HepG2 (cell line): ENCODE measurements around the gene WIF1. TPM values are rescaled to one million over a fixed set of nuclear protein-coding genes. Genes with fewer than 3 reads are reported as not detected.

Experiments used
- NCOR1 ChIP-seq: fragments of 200-600 bp; sonication (generic); IDR thresholded peaks from 2 replicates; pipeline ENCODE4 v1.7.0; 2017; ENCODE audit warnings: antibody characterized with exemption, low read length, borderline replicate concordance
- ZBTB21 ChIP-seq: sonication (generic); formaldehyde crosslinking; IDR thresholded peaks from 2 replicates; pipeline ENCODE4 v1.4.0; 2020; ENCODE audit warnings: missing genetic modification reagents
- ZNF30 ChIP-seq: sonication (generic); formaldehyde crosslinking; IDR thresholded peaks from 2 replicates; pipeline ENCODE4 v1.5.0; 2020; ENCODE audit warnings: mild to moderate bottlenecking, missing genetic modification reagents
- ZNF441 ChIP-seq: sonication (generic); formaldehyde crosslinking; IDR thresholded peaks from 2 replicates; pipeline ENCODE4 v1.7.0; 2021; ENCODE audit warnings: missing genetic modification reagents, borderline replicate concordance
- polyA plus RNA-seq, 8 experiments: library from polyadenylated mRNA; depleted of rRNA in 3 of 8; stranded (reverse) in 7 of 8; unstranded in 1 of 8; fragments of >200 nt; fragmentation: Illumina TruSeq in 4 of 8; extraction: Trizol in 4 of 8; gene quantifications; 2 replicates each; pipeline versions ENCODE4 v1.2.1 to v1.2.3, GENCODE V29; 2011 to 2016; ENCODE audit warnings: low read depth in 4 of 8, missing spikeins in 1 of 8, mixed read lengths in 1 of 8; ENCODE audit not compliant: insufficient read depth in 1 of 8
- total RNA-seq, 5 experiments: library from RNA; depleted of rRNA; stranded (reverse); fragments of >200 nt; fragmentation: Illumina TruSeq; extraction: Trizol; gene quantifications; 2 replicates each; pipeline ENCODE4 v1.2.3, GENCODE V29; 2016; ENCODE audit warnings: low read depth in 1 of 5
- TF ChIP-seq, protein P1 (sequence below): sonication (generic); formaldehyde crosslinking; IDR thresholded peaks from 2 replicates; pipeline ENCODE4 v1.8.0; 2022; ENCODE audit warnings: mild to moderate bottlenecking, missing genetic modification reagents; ENCODE audit not compliant: insufficient replicate concordance
- TF ChIP-seq, protein P2 (sequence below): sonication (generic); formaldehyde crosslinking; IDR thresholded peaks from one replicate; pipeline ENCODE4 v1.5.1; 2020; ENCODE audit warnings: mild to moderate bottlenecking, missing genetic modification reagents; ENCODE audit errors: not compliant biosample characterization
- TF ChIP-seq, protein P3 (sequence below): sonication (generic); formaldehyde crosslinking; conservative IDR thresholded peaks from 2 replicates; pipeline ENCODE4 v1.4.0; 2020; ENCODE audit warnings: missing genetic modification reagents
- TF ChIP-seq, protein P4 (sequence below): sonication (generic); formaldehyde crosslinking; IDR thresholded peaks from 2 replicates; pipeline ENCODE4 v1.4.0; 2020; ENCODE audit warnings: missing genetic modification reagents, mild to moderate bottlenecking, borderline replicate concordance
- TF ChIP-seq, protein P5 (sequence below): sonication (generic); formaldehyde crosslinking; IDR thresholded peaks from 2 replicates; pipeline ENCODE4 v1.5.0; 2020; ENCODE audit warnings: missing genetic modification reagents
- TF ChIP-seq, protein P6 (sequence below): IDR thresholded peaks from 2 replicates; pipeline ENCODE4 v1.6.1; 2012; ENCODE audit warnings: low read depth, low read length, improper control_type of control experiment

WIF1 gene
- total and polyA plus RNA-seq, 2 of the 13 experiments (the other 11 are each of a cell fraction or from before 2014, with no cell fraction given), result not detected

DNA sequence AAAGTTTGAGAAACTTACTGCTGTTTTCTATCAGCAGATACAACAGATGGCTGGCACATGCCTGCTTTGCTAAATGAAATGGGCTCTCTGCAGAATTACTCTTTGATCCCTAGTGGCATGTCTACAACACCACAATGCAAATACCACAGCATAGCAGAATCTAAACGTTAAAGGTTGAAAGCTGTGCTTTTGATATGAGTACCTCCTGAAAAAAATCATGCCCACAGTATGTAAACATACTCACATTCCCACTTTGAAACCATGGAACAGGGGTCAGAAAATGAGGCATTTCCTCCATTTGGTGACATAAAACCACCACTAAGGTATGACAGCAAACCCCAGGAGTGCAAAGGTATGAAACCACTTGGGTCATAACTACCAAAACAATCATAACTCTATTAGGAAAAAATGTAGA lies 7.5 kb downstream of the WIF1 start (continued):
- TF ChIP-seq, protein P1, sequence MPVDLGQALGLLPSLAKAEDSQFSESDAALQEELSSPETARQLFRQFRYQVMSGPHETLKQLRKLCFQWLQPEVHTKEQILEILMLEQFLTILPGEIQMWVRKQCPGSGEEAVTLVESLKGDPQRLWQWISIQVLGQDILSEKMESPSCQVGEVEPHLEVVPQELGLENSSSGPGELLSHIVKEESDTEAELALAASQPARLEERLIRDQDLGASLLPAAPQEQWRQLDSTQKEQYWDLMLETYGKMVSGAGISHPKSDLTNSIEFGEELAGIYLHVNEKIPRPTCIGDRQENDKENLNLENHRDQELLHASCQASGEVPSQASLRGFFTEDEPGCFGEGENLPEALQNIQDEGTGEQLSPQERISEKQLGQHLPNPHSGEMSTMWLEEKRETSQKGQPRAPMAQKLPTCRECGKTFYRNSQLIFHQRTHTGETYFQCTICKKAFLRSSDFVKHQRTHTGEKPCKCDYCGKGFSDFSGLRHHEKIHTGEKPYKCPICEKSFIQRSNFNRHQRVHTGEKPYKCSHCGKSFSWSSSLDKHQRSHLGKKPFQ (CRISPR knock-in tag), result no peak
- TF ChIP-seq, protein P2, sequence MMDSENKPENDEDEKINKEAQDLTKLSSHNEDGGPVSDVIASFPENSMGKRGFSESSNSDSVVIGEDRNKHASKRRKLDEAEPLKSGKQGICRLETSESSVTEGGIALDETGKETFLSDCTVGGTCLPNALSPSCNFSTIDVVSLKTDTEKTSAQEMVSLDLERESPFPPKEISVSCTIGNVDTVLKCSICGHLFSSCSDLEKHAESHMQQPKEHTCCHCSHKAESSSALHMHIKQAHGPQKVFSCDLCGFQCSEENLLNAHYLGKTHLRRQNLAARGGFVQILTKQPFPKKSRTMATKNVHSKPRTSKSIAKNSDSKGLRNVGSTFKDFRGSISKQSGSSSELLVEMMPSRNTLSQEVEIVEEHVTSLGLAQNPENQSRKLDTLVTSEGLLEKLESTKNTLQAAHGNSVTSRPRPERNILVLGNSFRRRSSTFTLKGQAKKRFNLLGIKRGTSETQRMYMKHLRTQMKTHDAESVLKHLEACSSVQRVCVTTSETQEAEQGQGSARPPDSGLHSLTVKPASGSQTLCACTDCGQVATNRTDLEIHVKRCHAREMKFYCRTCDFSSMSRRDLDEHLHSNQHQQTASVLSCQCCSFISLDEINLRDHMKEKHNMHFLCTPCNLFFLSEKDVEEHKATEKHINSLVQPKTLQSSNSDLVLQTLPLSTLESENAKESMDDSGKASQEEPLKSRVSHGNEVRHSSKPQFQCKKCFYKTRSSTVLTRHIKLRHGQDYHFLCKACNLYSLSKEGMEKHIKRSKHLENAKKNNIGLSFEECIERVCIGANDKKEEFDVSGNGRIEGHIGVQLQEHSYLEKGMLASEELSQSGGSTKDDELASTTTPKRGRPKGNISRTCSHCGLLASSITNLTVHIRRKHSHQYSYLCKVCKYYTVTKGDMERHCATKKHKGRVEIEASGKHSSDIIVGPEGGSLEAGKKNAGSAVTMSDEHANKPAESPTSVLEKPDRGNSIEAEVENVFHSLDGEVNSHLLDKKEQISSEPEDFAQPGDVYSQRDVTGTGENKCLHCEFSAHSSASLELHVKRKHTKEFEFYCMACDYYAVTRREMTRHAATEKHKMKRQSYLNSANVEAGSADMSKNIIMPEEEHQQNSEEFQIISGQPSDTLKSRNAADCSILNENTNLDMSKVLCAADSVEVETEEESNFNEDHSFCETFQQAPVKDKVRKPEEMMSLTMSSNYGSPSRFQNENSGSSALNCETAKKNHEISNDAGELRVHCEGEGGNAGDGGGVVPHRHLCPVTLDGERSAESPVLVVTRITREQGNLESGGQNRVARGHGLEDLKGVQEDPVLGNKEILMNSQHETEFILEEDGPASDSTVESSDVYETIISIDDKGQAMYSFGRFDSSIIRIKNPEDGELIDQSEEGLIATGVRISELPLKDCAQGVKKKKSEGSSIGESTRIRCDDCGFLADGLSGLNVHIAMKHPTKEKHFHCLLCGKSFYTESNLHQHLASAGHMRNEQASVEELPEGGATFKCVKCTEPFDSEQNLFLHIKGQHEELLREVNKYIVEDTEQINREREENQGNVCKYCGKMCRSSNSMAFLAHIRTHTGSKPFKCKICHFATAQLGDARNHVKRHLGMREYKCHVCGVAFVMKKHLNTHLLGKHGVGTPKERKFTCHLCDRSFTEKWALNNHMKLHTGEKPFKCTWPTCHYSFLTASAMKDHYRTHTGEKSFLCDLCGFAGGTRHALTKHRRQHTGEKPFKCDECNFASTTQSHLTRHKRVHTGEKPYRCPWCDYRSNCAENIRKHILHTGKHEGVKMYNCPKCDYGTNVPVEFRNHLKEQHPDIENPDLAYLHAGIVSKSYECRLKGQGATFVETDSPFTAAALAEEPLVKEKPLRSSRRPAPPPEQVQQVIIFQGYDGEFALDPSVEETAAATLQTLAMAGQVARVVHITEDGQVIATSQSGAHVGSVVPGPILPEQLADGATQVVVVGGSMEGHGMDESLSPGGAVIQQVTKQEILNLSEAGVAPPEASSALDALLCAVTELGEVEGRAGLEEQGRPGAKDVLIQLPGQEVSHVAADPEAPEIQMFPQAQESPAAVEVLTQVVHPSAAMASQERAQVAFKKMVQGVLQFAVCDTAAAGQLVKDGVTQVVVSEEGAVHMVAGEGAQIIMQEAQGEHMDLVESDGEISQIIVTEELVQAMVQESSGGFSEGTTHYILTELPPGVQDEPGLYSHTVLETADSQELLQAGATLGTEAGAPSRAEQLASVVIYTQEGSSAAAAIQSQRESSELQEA (CRISPR knock-in tag), result no peak
- TF ChIP-seq ZNF441 (CRISPR knock-in tag) (no peak), ZNF30 (CRISPR knock-in tag) (no peak), NCOR1 (peak; percentile 61; the same call in 1 of the 2 replicates), ZBTB21 (CRISPR knock-in tag) (peak; percentile 93)
- TF ChIP-seq, protein P3, sequence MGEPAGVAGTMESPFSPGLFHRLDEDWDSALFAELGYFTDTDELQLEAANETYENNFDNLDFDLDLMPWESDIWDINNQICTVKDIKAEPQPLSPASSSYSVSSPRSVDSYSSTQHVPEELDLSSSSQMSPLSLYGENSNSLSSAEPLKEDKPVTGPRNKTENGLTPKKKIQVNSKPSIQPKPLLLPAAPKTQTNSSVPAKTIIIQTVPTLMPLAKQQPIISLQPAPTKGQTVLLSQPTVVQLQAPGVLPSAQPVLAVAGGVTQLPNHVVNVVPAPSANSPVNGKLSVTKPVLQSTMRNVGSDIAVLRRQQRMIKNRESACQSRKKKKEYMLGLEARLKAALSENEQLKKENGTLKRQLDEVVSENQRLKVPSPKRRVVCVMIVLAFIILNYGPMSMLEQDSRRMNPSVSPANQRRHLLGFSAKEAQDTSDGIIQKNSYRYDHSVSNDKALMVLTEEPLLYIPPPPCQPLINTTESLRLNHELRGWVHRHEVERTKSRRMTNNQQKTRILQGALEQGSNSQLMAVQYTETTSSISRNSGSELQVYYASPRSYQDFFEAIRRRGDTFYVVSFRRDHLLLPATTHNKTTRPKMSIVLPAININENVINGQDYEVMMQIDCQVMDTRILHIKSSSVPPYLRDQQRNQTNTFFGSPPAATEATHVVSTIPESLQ (CRISPR knock-in tag), result no peak
- TF ChIP-seq, protein P4, sequence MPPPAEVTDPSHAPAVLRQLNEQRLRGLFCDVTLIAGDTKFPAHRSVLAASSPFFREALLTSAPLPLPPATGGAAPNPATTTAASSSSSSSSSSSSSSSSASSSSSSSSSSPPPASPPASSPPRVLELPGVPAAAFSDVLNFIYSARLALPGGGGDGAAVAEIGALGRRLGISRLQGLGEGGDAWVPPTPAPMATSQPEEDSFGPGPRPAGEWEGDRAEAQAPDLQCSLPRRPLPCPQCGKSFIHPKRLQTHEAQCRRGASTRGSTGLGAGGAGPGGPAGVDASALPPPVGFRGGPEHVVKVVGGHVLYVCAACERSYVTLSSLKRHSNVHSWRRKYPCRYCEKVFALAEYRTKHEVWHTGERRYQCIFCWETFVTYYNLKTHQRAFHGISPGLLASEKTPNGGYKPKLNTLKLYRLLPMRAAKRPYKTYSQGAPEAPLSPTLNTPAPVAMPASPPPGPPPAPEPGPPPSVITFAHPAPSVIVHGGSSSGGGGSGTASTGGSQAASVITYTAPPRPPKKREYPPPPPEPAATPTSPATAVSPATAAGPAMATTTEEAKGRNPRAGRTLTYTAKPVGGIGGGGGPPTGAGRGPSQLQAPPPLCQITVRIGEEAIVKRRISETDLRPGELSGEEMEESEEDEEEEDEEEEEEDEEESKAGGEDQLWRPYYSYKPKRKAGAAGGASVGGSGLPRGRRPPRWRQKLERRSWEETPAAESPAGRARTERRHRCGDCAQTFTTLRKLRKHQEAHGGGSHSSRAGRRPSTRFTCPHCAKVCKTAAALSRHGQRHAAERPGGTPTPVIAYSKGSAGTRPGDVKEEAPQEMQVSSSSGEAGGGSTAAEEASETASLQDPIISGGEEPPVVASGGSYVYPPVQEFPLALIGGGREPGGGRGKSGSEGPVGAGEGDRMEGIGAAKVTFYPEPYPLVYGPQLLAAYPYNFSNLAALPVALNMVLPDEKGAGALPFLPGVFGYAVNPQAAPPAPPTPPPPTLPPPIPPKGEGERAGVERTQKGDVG (CRISPR knock-in tag), result no peak
- TF ChIP-seq, protein P5, sequence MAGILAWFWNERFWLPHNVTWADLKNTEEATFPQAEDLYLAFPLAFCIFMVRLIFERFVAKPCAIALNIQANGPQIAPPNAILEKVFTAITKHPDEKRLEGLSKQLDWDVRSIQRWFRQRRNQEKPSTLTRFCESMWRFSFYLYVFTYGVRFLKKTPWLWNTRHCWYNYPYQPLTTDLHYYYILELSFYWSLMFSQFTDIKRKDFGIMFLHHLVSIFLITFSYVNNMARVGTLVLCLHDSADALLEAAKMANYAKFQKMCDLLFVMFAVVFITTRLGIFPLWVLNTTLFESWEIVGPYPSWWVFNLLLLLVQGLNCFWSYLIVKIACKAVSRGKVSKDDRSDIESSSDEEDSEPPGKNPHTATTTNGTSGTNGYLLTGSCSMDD (CRISPR knock-in tag), result no peak
- TF ChIP-seq, protein P6, sequence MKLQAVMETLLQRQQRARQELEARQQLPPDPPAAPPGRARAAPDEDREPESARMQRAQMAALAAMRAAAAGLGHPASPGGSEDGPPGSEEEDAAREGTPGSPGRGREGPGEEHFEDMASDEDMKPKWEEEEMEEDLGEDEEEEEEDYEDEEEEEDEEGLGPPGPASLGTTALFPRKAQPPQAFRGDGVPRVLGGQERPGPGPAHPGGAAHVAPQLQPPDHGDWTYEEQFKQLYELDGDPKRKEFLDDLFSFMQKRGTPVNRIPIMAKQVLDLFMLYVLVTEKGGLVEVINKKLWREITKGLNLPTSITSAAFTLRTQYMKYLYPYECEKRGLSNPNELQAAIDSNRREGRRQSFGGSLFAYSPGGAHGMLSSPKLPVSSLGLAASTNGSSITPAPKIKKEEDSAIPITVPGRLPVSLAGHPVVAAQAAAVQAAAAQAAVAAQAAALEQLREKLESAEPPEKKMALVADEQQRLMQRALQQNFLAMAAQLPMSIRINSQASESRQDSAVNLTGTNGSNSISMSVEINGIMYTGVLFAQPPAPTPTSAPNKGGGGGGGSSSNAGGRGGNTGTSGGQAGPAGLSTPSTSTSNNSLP, result peak; percentile 89
